Neural crest cell (in vitro differentiated cells): Measurements from ENCODE around the gene CCAR1. TPM values are rescaled to one million over a fixed set of nuclear protein-coding genes. Genes with fewer than 3 reads are reported as not detected.
"Not testable (repeated sequence)": the region's sequence is repeated elsewhere in the genome, so short reads cannot be mapped to it uniquely, and the experiment has no call there.

Experiments used
- DNase-seq: peaks from one replicate; pipeline ENCODE4 v3.0.0; 2021; ENCODE audit warnings: low read depth, mixed read lengths, low spot score
- H3K27ac Mint-ChIP-seq: one replicate; pipeline ENCODE4 v1.8.0; 2021; ENCODE audit warnings: mild to moderate bottlenecking, mixed read lengths; ENCODE audit not compliant: unreplicated experiment
- H3K27me3 Mint-ChIP-seq: 2 replicates; pipeline ENCODE4 v1.8.0; 2021; ENCODE audit warnings: low read depth, mild to moderate bottlenecking, mixed read lengths
- H3K36me3 Mint-ChIP-seq: 2 replicates; pipeline ENCODE4 v1.8.0; 2021; ENCODE audit warnings: low read depth, mild to moderate bottlenecking, mixed read lengths
- H3K4me1 Mint-ChIP-seq: 2 replicates; pipeline ENCODE4 v1.8.0; 2021; ENCODE audit warnings: mixed read lengths
- H3K4me3 Mint-ChIP-seq: one replicate; pipeline ENCODE4 v1.8.0; 2021; ENCODE audit warnings: mild to moderate bottlenecking, mixed read lengths
- H3K9me3 Mint-ChIP-seq: 2 replicates; pipeline ENCODE4 v1.8.0; 2021; ENCODE audit warnings: mixed read lengths
- total RNA-seq: library from RNA; stranded (reverse); gene quantifications from 2 replicates; pipeline ENCODE4 v1.2.1, GENCODE V29; 2021
- TF ChIP-seq, protein P1 (sequence below): fragments of 200-600 bp; sonication (generic); conservative IDR thresholded peaks from 2 replicates; pipeline ENCODE4 v1.5.0; 2021; ENCODE audit warnings: antibody characterized with exemption, mild to moderate bottlenecking

CCAR1 gene
- total RNA-seq, 1 donor from 2014 or later = 131 TPM

DNA sequence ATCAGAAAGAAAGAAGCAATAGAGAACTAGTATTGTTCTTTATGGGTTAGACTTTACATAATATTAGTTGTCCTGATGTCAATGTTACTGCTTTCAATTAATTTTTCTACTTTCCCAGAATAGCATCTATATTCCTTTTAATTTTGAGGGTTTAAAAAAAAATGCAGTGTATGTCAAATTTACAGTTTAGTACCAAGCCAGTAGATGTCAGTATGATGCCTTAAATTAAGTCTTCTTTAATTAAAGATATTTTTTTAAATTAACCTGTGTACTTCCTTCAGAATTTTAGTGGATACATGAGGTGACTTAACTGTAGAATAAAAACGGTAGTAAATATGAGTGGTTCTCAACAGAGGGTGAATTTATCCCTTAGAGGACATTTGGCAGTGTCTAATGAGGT, 71.1 kb downstream of the CCAR1 start:
- H3K4me3 Mint-ChIP-seq = no peak overlapping the region
- no peaks in the 10 kb centered on the region for H3K4me1 Mint-ChIP-seq
- DNase-seq = no peak
- peaks cover 13% of the 10 kb centered on the region for H3K36me3 Mint-ChIP-seq
- no peaks in the 10 kb centered on the region for H3K27me3 Mint-ChIP-seq
- no peak overlapping the region for H3K27ac Mint-ChIP-seq
- TF ChIP-seq, protein P1, sequence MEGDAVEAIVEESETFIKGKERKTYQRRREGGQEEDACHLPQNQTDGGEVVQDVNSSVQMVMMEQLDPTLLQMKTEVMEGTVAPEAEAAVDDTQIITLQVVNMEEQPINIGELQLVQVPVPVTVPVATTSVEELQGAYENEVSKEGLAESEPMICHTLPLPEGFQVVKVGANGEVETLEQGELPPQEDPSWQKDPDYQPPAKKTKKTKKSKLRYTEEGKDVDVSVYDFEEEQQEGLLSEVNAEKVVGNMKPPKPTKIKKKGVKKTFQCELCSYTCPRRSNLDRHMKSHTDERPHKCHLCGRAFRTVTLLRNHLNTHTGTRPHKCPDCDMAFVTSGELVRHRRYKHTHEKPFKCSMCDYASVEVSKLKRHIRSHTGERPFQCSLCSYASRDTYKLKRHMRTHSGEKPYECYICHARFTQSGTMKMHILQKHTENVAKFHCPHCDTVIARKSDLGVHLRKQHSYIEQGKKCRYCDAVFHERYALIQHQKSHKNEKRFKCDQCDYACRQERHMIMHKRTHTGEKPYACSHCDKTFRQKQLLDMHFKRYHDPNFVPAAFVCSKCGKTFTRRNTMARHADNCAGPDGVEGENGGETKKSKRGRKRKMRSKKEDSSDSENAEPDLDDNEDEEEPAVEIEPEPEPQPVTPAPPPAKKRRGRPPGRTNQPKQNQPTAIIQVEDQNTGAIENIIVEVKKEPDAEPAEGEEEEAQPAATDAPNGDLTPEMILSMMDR = peak; percentile 53
- H3K9me3 Mint-ChIP-seq = no peaks in the 10 kb centered on the region

DNA sequence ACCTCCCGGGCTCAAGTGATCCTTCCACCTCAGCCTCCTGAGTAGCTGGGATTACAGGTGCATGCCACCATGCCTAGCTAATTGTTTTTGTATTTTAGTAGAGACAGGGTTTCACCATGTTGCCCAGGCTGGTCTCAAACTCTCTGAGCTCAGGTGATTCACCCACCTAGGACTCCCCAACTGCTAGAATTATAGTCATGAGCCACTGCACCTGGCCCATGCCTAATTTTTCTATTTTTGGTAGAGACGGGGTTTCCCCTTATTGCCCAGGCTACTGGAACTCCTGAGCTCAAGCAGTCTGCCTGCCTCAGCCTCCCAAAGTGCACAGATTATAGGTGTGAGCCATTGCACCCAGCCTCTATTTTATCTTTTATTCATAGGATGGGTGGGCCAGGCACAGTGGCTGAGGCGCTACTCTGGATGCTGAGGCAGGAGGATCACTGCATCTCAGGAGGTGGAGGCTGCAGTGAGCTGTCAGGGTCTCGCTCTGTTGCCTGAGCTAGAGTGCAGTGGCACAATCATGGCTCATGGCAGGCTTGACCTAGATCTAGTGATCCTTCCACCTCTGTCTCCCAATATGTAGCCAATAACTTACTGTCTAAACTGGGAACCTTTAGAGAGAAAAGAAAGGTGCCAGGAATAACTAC, 75.0 kb downstream of the CCAR1 start:
- no peak for DNase-seq
- TF ChIP-seq, protein P1 = no peak
- H3K4me1 Mint-ChIP-seq = no peaks in the 10 kb centered on the region
- H3K4me3 Mint-ChIP-seq = no peak overlapping the region
- H3K36me3 Mint-ChIP-seq = peaks cover 15% of the 10 kb centered on the region
- H3K27ac Mint-ChIP-seq = no peak overlapping the region
- no peaks in the 10 kb centered on the region for H3K27me3 Mint-ChIP-seq
- H3K9me3 Mint-ChIP-seq = no peaks in the 10 kb centered on the region

DNA sequence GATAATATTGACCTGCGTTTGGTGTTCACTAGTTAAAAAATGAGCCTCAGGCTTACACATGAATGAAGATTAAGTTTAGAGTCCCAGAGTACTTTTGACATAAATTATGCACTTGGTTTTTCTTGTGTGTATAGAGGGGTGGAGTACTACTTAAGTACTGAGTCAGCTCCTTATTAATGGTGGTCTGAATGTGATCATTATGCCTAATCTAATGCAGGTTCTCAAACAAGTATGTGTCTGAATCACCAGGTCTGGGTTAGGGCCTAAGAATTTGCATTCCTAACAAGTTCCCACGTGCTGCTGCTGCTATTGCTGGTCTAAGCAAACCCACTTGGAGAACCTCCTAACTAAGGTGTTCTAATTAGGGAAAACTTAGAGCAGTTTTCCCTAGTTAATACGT, 75.6 kb downstream of the CCAR1 start:
- no peak overlapping the region for H3K27ac Mint-ChIP-seq

DNA sequence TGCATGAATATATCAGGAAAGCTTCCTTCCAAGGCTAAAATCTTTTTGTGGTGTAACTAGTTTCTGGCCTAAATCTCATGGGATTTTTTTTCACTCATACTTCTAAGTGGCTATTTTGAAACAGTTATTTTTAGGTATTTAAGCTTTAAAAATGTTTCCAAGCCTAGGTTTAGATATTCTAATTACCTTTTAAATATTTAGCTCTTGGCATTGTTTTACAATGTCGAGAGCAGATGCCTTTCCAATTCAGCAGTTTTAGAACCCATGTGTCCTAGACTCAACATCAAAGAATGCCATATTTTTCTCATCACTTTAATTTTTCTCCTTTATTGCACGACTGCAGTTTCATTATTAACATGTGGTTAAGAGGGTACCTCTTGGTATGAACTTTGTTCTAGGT, 79.2 kb downstream of the CCAR1 start:
- H3K4me1 Mint-ChIP-seq = no peaks in the 10 kb centered on the region
- no peak for DNase-seq
- no peaks in the 10 kb centered on the region for H3K27me3 Mint-ChIP-seq
- H3K9me3 Mint-ChIP-seq = no peaks in the 10 kb centered on the region
- H3K27ac Mint-ChIP-seq = no peak overlapping the region
- H3K4me3 Mint-ChIP-seq = no peak overlapping the region
- peaks cover 11% of the 10 kb centered on the region for H3K36me3 Mint-ChIP-seq
- TF ChIP-seq, protein P1 = no peak

More for the DNA sequence above, 75.6 kb downstream of the CCAR1 start:
- DNase-seq = no peak
- no peaks in the 10 kb centered on the region for H3K4me1 Mint-ChIP-seq
- no peak overlapping the region for H3K4me3 Mint-ChIP-seq
- TF ChIP-seq, protein P1 = no peak
- no peaks in the 10 kb centered on the region for H3K27me3 Mint-ChIP-seq
- no peaks in the 10 kb centered on the region for H3K9me3 Mint-ChIP-seq
- peaks cover 15% of the 10 kb centered on the region for H3K36me3 Mint-ChIP-seq

DNA sequence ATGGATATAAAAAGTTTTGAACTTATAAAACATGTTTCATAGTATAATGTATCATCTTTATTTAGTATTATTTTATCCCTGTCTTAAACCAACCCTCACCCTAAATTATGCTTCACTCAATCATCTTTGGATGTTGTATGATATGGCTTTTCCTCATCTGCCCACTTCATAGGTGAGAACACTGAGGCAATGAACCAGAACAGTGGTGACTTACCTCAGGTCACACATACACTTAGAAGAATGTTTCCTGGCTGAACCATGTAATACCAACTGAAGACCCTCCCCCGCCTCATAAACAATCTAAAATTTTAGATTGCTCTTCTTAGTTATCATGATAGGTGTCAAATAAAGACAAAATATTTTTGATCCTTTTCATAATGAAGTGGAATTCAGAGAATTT, 83.7 kb downstream of the CCAR1 start:
- H3K4me3 Mint-ChIP-seq = no peak overlapping the region
- H3K27me3 Mint-ChIP-seq = no peaks in the 10 kb centered on the region
- H3K9me3 Mint-ChIP-seq = no peaks in the 10 kb centered on the region
- TF ChIP-seq, protein P1 = no peak
- H3K36me3 Mint-ChIP-seq = peaks cover 3% of the 10 kb centered on the region
- no peak for DNase-seq
- no peaks in the 10 kb centered on the region for H3K4me1 Mint-ChIP-seq
- H3K27ac Mint-ChIP-seq = no peak overlapping the region

DNA sequence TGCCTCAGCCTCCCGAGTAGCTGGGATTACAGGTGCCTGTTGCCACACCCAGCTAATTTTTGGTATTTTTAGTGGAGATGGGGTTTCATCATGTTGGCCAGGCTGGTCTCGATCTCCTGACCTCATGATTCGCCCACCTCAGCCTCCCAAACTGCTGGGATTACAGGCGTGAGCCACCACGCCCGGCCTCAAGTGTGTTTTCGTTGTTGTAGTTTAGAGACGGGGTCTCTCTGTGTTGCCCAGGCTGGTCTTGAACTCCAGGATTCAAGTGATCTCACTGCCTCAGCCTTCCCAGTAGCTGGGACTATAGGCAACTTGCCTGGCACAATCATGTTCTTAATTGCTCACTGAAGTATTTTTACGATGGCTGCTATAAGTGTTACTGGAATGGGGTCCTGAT, 89.8 kb downstream of the CCAR1 start:
- not testable (repeated sequence) for H3K36me3 Mint-ChIP-seq, DNase-seq, H3K4me3 Mint-ChIP-seq, H3K27ac Mint-ChIP-seq, H3K27me3 Mint-ChIP-seq, H3K4me1 Mint-ChIP-seq, H3K9me3 Mint-ChIP-seq
